Ovary (tissue), 9 donors: ENCODE data around the gene LSS. TPM values are rescaled to one million over a fixed set of nuclear protein-coding genes. Genes with fewer than 3 reads are reported as not detected.

Source experiments
- DNase-seq, 5 donors: peaks; one replicate each; pipeline ENCODE4 v3.0.0-alpha.2; 2019 to 2020
- H3K27ac ChIP-seq, 2 donors: fragments of 200-600 bp; one replicate each; pipeline versions ENCODE4 v1.5.1 to v1.8.0; 2019 to 2022
- H3K27me3 ChIP-seq: fragments of 200-600 bp; one replicate; pipeline ENCODE4 v1.8.0; 2022
- H3K36me3 ChIP-seq: fragments of 200-600 bp; sonication (generic); one replicate; pipeline ENCODE4 v1.5.1; 2019
- H3K4me1 ChIP-seq: one replicate; pipeline ENCODE4 v1.8.1; 2013; ENCODE audit warnings: mild to moderate bottlenecking, moderate library complexity; ENCODE audit not compliant: insufficient read depth
- H3K4me3 ChIP-seq: fragments of 200-600 bp; sonication (generic); one replicate; pipeline ENCODE4 v1.5.1; 2017
- H3K9me3 ChIP-seq, 2 donors: fragments of 200-600 bp in 1 of 2; sonication (generic) in 1 of 2; one replicate each; pipeline versions ENCODE4 v1.5.1 to v1.8.1; 2013 to 2019; ENCODE audit warnings: mild to moderate bottlenecking in 1 of 2, moderate library complexity in 1 of 2
- CTCF ChIP-seq, 3 donors: fragments of 450-650 bp in 2 of 3; fragments of 200-600 bp in 1 of 3; IDR thresholded peaks; one replicate each; pipeline versions ENCODE4 v1.5.1 to v1.8.0; 2016 to 2022; ENCODE audit warnings: antibody characterized with exemption in 3 of 3, mild to moderate bottlenecking in 1 of 3
- EP300 ChIP-seq: sonication (generic); formaldehyde crosslinking; IDR thresholded peaks from one replicate; pipeline ENCODE4 v1.6.1; 2017; ENCODE audit warnings: antibody characterized with exemption
- POLR2A ChIP-seq: fragments of 450-650 bp; IDR thresholded peaks from one replicate; pipeline ENCODE4 v1.6.1; 2017; ENCODE audit warnings: antibody characterized with exemption, mild to moderate bottlenecking, moderate library complexity
- WGBS, 3 donors: extraction: QIAGEN DNeasy Blood & Tissue Kit in 1 of 3; methylation state at CpG; one replicate each; pipeline versions ENCODE4 v1.1.5 to v1.1.7; 2013 to 2017; 5-methylcytosine and 5-hydroxymethylcytosine counted together
- intact Hi-C, 4 donors: fragments of 100-400 bp; cut with DNase I; formaldehyde crosslinking; loops; one replicate each; pipeline versions ENCODE4 v1.11.0 to v1.15.1; 2022 to 2023
- polyA plus RNA-seq, 2 donors: library from polyadenylated mRNA; stranded (reverse); fragments of 200-250 nt in 1 of 2; fragments of 350-450 nt in 1 of 2; fragmentation: Illumina TruSeq in 1 of 2; extraction: RNeasy Lipid Tissue Mini Kit (QIAGEN cat#74804) in 1 of 2; gene quantifications; one replicate each; pipeline ENCODE4 v1.2.3, GENCODE V29; 2013 to 2014
- total RNA-seq, 7 donors: library from RNA; depleted of rRNA in 2 of 7; stranded (reverse); fragments of >200 nt in 2 of 7; fragmentation: NEBNext Ultra II Directional in 3 of 7; extraction: Animal tissue kit (Norgen Biotek cat#: 25700) in 3 of 7; gene quantifications; one replicate each; pipeline versions ENCODE4 v1.1.0 to v1.2.4, GENCODE V29; 2016 to 2023
- donor health status: DM: no; HTN: no; CAD: no; lungs with moderate emphysema.
- donor health status: DM: no; HTN: no; CAD: no.
- donor health status: Bipolar disorder and iron deficiency.
- donor health status: DM: yes; HTN: yes; CAD: no.
- donor health status: DM: no; HTN: no; CAD: no.
- donor health status: DM: yes; HTN: yes; CAD: no.

LSS gene
- total and polyA plus RNA-seq, 9 donors: 19.8 to 201 (median 76.0) TPM

GRCh38 chr21:46188226-46189212 is 40.1 kb downstream of the LSS start:
- Histone ChIP-seq H3K9me3 (no peaks in the 10 kb centered on the region), H3K27ac (no peak overlapping the region), H3K4me1 (peaks cover 4% of the 10 kb centered on the region), H3K4me3 (no peak overlapping the region), H3K27me3 (no peaks in the 10 kb centered on the region), H3K36me3 (no peaks in the 10 kb centered on the region)
- TF ChIP-seq EP300 (no peak), POLR2A (no peak), CTCF (IDR thresholded peaks at IDR 0.05) (no peak)
- DNase-seq: peak in 4 of 5 donors; percentile 34 to 61 (median 58)
- intact Hi-C loops: no loop called here
- WGBS, 3 donors: 32 to 39% (median 39%) methylated on average over 17 of the region's 17 CpGs

- no peaks in the 10 kb centered on the region for H3K9me3 ChIP-seq
- peak in 1 of 5 donors; percentile 20 for DNase-seq
- H3K36me3 ChIP-seq: no peaks in the 10 kb centered on the region
- H3K27me3 ChIP-seq: no peaks in the 10 kb centered on the region
- intact Hi-C loops: no loop called here
- WGBS, 3 donors: 67 to 72% (median 71%) methylated on average over 7 of the region's 7 CpGs
- H3K4me3 ChIP-seq: no peak overlapping the region
- no peak overlapping the region for H3K27ac ChIP-seq
- peaks cover 7% of the 10 kb centered on the region for H3K4me1 ChIP-seq
- TF ChIP-seq EP300 (no peak), CTCF (IDR thresholded peaks at IDR 0.05) (no peak), POLR2A (no peak)
Observed at GRCh38 chr21:46187814-46188213, 40.8 kb downstream of the LSS start.

- H3K9me3 ChIP-seq: no peaks in the 10 kb centered on the region
- WGBS, 3 donors: 72 to 80% (median 80%) methylated on average over 8 of the region's 8 CpGs
- DNase-seq: peak in 1 of 5 donors; percentile 17
- peaks cover 7% of the 10 kb centered on the region for H3K4me1 ChIP-seq
- no peak overlapping the region for H3K27ac ChIP-seq
- H3K36me3 ChIP-seq: no peaks in the 10 kb centered on the region
- intact Hi-C loops: no loop called here
- no peaks in the 10 kb centered on the region for H3K27me3 ChIP-seq
- H3K4me3 ChIP-seq: no peak overlapping the region
- no peak for TF ChIP-seq POLR2A
- TF ChIP-seq CTCF (IDR thresholded peaks at IDR 0.05): no peak
- TF ChIP-seq EP300: no peak
Observed at GRCh38 chr21:46187261-46187660, 41.3 kb downstream of the LSS start.

DNA sequence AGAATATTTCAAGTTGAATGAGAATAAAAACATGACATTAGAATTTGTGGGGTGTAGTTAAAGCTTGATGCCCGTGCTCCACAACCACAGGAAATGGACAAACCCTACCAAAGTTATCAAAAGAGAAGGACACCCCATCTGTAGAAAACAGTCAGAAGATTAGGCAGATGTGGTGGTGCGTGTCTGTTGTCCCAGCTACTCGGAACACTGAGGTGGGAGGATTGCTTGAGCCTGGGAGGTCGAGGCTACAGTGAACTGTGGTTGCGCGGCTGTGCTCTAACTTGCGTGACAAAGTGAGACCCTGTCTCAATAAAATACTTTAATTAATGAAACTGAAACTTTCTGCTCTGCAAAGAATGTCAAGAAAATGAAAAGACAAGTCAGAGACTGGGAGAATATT is 42.9 kb downstream of the LSS start:
- Histone ChIP-seq H3K4me3 (no peak overlapping the region), H3K9me3 (no peaks in the 10 kb centered on the region), H3K27ac (peak overlapping the region in 1 of 2 donors; percentile 85), H3K27me3 (no peaks in the 10 kb centered on the region), H3K36me3 (no peaks in the 10 kb centered on the region), H3K4me1 (peaks cover 7% of the 10 kb centered on the region)
- 30 to 66% (median 36%) methylated on average over 7 of the region's 7 CpGs for WGBS, 3 donors
- DNase-seq: peak in 1 of 5 donors; percentile 21
- TF ChIP-seq CTCF (IDR thresholded peaks at IDR 0.05) (no peak), POLR2A (no peak), EP300 (no peak)
- intact Hi-C loops: no loop called here
